OCI-LY7 (cell line): Measurements from ENCODE around the gene SMAD6. TPM values are rescaled to one million over a fixed set of nuclear protein-coding genes. Genes with fewer than 3 reads are reported as not detected.

Experiments
- BruUV-seq: library from RNA; stranded (reverse); fragments of 400-500 nt; replicated peaks from 2 replicates; lab custom pipeline; 2021; lab: Mats Ljungman, UMichigan
- CTCF ChIA-PET: fragments of 300-600 bp; sonication (Branson Sonifier 250); formaldehyde crosslinking; loops from one replicate; lab custom pipeline; 2022; ENCODE audit warnings: antibody characterized with exemption; ENCODE audit not compliant: unreplicated experiment; lab: Charles Lee
- POLR2A ChIA-PET: fragments of 300-600 bp; sonication (Branson Sonifier 250); formaldehyde crosslinking; loops from one replicate; lab custom pipeline; 2022; ENCODE audit warnings: antibody characterized with exemption; lab: Charles Lee
- DNase-seq: peaks from one replicate; pipeline ENCODE4 v3.0.0-alpha.2; 2015; ENCODE audit warnings: low spot score
- H2AFZ ChIP-seq: fragments of 200-600 bp; sonication (generic), shearing (Covaris generic); 2 replicates; pipeline ENCODE4 v1.6.1; 2014; ENCODE audit warnings: mild to moderate bottlenecking, antibody characterized with exemption, low read length, moderate library complexity
- H3K27ac ChIP-seq: fragments of 200-600 bp; sonication (generic); 2 replicates; pipeline ENCODE4 v1.5.1; 2014; ENCODE audit warnings: mixed run types, low read depth, mild to moderate bottlenecking, moderate library complexity, low read length, inconsistent platforms; ENCODE audit not compliant: poor library complexity, severe bottlenecking
- H3K36me3 ChIP-seq: fragments of 200-600 bp; sonication (generic); 2 replicates; pipeline ENCODE4 v1.6.1; 2014; ENCODE audit warnings: mild to moderate bottlenecking, antibody characterized with exemption, low read length, moderate library complexity, mixed read lengths; ENCODE audit not compliant: insufficient read depth
- H3K4me1 ChIP-seq: fragments of 200-600 bp; sonication (generic); 2 replicates; pipeline ENCODE4 v1.5.1; 2014; ENCODE audit warnings: mild to moderate bottlenecking, low read length; ENCODE audit not compliant: insufficient read depth, poor library complexity, severe bottlenecking
- H3K4me2 ChIP-seq: fragments of 200-600 bp; sonication (generic); 2 replicates; pipeline ENCODE4 v1.6.1; 2014; ENCODE audit warnings: mild to moderate bottlenecking, low read length
- H3K4me3 ChIP-seq: fragments of 200-600 bp; sonication (generic); 2 replicates; pipeline ENCODE4 v1.5.1; 2014; ENCODE audit warnings: mild to moderate bottlenecking, low read depth, low read length; ENCODE audit not compliant: poor library complexity, severe bottlenecking
- H3K79me2 ChIP-seq: fragments of 200-600 bp; sonication (generic); 2 replicates; pipeline ENCODE4 v1.6.1; 2016; ENCODE audit warnings: low read depth, mild to moderate bottlenecking, low read length, moderate library complexity, mixed read lengths; ENCODE audit not compliant: insufficient read depth
- H3K9me2 ChIP-seq: fragments of 200-600 bp; sonication (generic); 2 replicates; pipeline ENCODE4 v1.6.1; 2016; ENCODE audit warnings: mild to moderate bottlenecking, low read length, mixed read lengths; ENCODE audit not compliant: insufficient read depth
- H3K9me3 ChIP-seq: fragments of 200-600 bp; sonication (generic); 2 replicates; pipeline ENCODE4 v1.6.1; 2014; ENCODE audit warnings: mild to moderate bottlenecking, mixed run types, low read length, mixed read lengths
- H4K20me1 ChIP-seq: fragments of 200-600 bp; sonication (generic); 2 replicates; pipeline ENCODE4 v1.6.1; 2014; ENCODE audit warnings: mild to moderate bottlenecking, antibody characterized with exemption, low read length, moderate library complexity, mixed read lengths; ENCODE audit not compliant: insufficient read depth
- EZH2phosphoT487 ChIP-seq: fragments of 200-600 bp; sonication (generic); IDR thresholded peaks from 2 replicates; pipeline ENCODE4 v1.6.1; 2018; ENCODE audit warnings: low read depth, borderline replicate concordance, mild to moderate bottlenecking, mixed run types, antibody characterized with exemption, low read length, moderate library complexity, mixed read lengths
- intact Hi-C: fragments of 100-400 bp; cut with micrococcal nuclease; formaldehyde crosslinking; loops from one replicate; pipeline ENCODE4 v1.10.0; 2022; ENCODE audit not compliant: unreplicated experiment
- total RNA-seq, 2 experiments: library from RNA; depleted of rRNA in 1 of 2; stranded (reverse); fragments of >200 nt in 1 of 2; shearing (Covaris generic) in 1 of 2; gene quantifications; 2 replicates each; pipeline ENCODE4 v1.2.3, GENCODE V29; 2014 to 2022
- TF ChIP-seq, protein P1 (sequence below): fragments of 200-600 bp; sonication (generic); conservative IDR thresholded peaks from 2 replicates; pipeline ENCODE4 v1.5.1; 2014; ENCODE audit warnings: mild to moderate bottlenecking, antibody characterized with exemption, low read length, moderate library complexity, mixed read lengths

SMAD6 gene
- total RNA-seq, 2 experiments from 2014 or later, result 14.6 to 16.1 TPM

DNA sequence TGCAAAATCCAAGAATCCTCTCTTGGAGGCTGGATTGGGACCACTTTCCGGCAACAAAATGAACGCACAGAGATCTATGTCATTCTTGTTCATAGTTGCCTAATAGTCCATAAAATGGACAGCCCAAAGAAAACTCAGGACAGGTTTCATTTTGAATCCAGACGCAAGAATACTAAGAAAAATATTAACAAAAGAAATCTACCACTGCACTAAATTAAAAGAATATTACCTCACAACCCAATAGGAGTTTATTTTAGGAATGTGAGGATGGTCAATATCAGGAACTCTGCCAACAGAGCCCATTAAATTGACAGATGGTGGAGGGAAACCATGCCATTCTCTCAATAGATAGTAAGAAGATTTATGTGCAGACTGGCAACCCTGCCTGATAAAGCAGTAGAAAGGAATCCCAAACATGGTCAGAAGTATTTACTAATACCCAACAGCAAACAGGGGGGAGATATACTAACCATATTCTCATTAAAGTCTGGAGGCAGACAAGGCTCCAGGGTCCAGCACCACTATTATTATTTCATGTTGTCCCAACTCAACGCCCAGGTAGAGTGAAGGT, 127.6 kb downstream of the SMAD6 start:
- H3K4me3 ChIP-seq, result no peak overlapping the region
- DNase-seq, result no peak
- no peak overlapping the region for H2AFZ ChIP-seq
- POLR2A ChIA-PET, result interaction anchor here (1.4 kb wide), 1 partner anchor 115 kb away, joined by 3 read pairs; no protein-coding TSS in a partner anchor
- no peak overlapping the region for H3K27ac ChIP-seq
- H3K9me3 ChIP-seq, result no peaks in the 10 kb centered on the region
- H3K79me2 ChIP-seq, result no peaks in the 10 kb centered on the region
- TF ChIP-seq, protein P1, sequence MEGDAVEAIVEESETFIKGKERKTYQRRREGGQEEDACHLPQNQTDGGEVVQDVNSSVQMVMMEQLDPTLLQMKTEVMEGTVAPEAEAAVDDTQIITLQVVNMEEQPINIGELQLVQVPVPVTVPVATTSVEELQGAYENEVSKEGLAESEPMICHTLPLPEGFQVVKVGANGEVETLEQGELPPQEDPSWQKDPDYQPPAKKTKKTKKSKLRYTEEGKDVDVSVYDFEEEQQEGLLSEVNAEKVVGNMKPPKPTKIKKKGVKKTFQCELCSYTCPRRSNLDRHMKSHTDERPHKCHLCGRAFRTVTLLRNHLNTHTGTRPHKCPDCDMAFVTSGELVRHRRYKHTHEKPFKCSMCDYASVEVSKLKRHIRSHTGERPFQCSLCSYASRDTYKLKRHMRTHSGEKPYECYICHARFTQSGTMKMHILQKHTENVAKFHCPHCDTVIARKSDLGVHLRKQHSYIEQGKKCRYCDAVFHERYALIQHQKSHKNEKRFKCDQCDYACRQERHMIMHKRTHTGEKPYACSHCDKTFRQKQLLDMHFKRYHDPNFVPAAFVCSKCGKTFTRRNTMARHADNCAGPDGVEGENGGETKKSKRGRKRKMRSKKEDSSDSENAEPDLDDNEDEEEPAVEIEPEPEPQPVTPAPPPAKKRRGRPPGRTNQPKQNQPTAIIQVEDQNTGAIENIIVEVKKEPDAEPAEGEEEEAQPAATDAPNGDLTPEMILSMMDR, result no peak
- no peak for TF ChIP-seq EZH2phosphoT487
- CTCF ChIA-PET, result no interaction called here
- H3K4me2 ChIP-seq, result no peak overlapping the region
- intact Hi-C loops, result no loop called here
- no TSS peak for BruUV-seq
- H3K9me2 ChIP-seq, result no peaks in the 10 kb centered on the region
- H4K20me1 ChIP-seq, result no peaks in the 10 kb centered on the region
- peaks cover 27% of the 10 kb centered on the region for H3K4me1 ChIP-seq
- no peaks in the 10 kb centered on the region for H3K36me3 ChIP-seq

- intact Hi-C loops, result no loop called here
- Histone ChIP-seq H3K4me2 (no peak overlapping the region), H3K9me3 (no peaks in the 10 kb centered on the region), H3K9me2 (no peaks in the 10 kb centered on the region), H3K79me2 (no peaks in the 10 kb centered on the region), H4K20me1 (no peaks in the 10 kb centered on the region), H3K27ac (no peak overlapping the region), H3K36me3 (no peaks in the 10 kb centered on the region), H3K4me1 (peaks cover 33% of the 10 kb centered on the region), H2AFZ (no peak overlapping the region), H3K4me3 (no peak overlapping the region)
- no TSS peak for BruUV-seq
- DNase-seq, result no peak
- no peak for TF ChIP-seq EZH2phosphoT487
- TF ChIP-seq, protein P1, result no peak
- ChIA-PET POLR2A (interaction anchor here (1.4 kb wide), 1 partner anchor 116 kb away, joined by 3 read pairs; no protein-coding TSS in a partner anchor), CTCF (no interaction called here)
These were observed 128.3 kb downstream of the SMAD6 start for GRCh38 chr15:66830358-66830757.

GRCh38 chr15:66830823-66831222, 128.8 kb downstream of the SMAD6 start:
- Histone ChIP-seq H3K27ac (no peak overlapping the region), H2AFZ (no peak overlapping the region), H4K20me1 (no peaks in the 10 kb centered on the region), H3K9me3 (no peaks in the 10 kb centered on the region), H3K79me2 (no peaks in the 10 kb centered on the region), H3K36me3 (no peaks in the 10 kb centered on the region), H3K4me2 (no peak overlapping the region), H3K9me2 (no peaks in the 10 kb centered on the region), H3K4me3 (no peak overlapping the region), H3K4me1 (peaks cover 37% of the 10 kb centered on the region)
- TF ChIP-seq, protein P1, result no peak
- TF ChIP-seq EZH2phosphoT487, result no peak
- BruUV-seq, result no TSS peak
- no peak for DNase-seq
- ChIA-PET POLR2A (interaction anchor here (1.4 kb wide), 1 partner anchor 116 kb away, joined by 3 read pairs; no protein-coding TSS in a partner anchor), CTCF (no interaction called here)
- intact Hi-C loops, result no loop called here
